ENCODE results near the gene C12orf76.
"Not testable (repeated sequence)": the region's sequence is repeated elsewhere in the genome, so short reads cannot be mapped to it uniquely, and the experiment has no call there.

The C12orf76 gene, protein sequence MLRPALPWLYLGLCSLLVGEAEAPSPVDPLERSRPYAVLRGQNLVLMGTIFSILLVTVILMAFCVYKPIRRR

DNA sequence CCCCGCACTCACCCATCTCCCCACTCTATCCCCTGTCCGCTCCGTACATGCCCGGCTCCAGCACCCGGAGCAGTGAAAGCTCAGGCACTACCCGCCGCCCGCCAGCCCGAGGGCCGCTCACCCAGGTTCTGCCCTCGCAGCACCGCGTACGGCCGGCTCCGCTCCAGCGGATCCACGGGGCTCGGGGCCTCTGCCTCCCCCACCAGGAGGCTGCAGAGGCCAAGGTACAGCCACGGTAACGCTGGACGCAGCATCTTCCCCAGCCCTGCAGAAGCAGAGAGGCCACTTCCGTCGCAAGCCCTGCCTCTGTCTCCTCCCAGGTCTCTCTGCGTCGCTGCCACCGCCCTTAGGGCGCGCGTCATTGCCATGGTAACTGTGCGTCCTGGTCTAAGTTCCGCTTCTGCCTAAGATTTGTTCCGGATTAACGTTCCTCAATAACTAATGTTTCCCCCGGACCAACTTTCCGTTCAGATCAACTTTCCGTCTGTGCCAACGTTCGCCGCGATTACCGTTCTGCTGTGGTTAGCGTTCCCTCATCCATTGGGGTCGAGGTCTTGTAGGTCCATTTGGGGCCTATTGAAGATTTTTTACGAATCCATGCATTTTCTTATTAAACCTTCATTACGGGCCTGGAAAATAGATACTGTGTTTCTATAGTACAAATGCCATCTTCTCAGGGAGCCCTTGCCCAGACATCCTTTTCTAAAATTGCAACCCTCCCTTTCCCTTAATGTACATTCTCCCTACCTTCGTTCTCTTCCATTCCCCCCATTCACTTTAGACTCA, at the start of gene C12orf76:
C12orf76 (minus strand) TSS at position 281 of the 786 bp plus-strand sequence; CDS start at position 254, 27 bp downstream.
- peak; percentile 98 for DNase-seq (ENCODE audit: low read depth)
- peak within 1 kb of the TSS; percentile 86 for H3K4me3 ChIP-seq (ENCODE audit: low read depth, low read length)
- TF ChIP-seq, protein P1, sequence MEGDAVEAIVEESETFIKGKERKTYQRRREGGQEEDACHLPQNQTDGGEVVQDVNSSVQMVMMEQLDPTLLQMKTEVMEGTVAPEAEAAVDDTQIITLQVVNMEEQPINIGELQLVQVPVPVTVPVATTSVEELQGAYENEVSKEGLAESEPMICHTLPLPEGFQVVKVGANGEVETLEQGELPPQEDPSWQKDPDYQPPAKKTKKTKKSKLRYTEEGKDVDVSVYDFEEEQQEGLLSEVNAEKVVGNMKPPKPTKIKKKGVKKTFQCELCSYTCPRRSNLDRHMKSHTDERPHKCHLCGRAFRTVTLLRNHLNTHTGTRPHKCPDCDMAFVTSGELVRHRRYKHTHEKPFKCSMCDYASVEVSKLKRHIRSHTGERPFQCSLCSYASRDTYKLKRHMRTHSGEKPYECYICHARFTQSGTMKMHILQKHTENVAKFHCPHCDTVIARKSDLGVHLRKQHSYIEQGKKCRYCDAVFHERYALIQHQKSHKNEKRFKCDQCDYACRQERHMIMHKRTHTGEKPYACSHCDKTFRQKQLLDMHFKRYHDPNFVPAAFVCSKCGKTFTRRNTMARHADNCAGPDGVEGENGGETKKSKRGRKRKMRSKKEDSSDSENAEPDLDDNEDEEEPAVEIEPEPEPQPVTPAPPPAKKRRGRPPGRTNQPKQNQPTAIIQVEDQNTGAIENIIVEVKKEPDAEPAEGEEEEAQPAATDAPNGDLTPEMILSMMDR (IDR thresholded peaks at IDR 0.05; ENCODE audit: insufficient read depth, low read depth, low read length, missing control alignments), result no peak

DNA sequence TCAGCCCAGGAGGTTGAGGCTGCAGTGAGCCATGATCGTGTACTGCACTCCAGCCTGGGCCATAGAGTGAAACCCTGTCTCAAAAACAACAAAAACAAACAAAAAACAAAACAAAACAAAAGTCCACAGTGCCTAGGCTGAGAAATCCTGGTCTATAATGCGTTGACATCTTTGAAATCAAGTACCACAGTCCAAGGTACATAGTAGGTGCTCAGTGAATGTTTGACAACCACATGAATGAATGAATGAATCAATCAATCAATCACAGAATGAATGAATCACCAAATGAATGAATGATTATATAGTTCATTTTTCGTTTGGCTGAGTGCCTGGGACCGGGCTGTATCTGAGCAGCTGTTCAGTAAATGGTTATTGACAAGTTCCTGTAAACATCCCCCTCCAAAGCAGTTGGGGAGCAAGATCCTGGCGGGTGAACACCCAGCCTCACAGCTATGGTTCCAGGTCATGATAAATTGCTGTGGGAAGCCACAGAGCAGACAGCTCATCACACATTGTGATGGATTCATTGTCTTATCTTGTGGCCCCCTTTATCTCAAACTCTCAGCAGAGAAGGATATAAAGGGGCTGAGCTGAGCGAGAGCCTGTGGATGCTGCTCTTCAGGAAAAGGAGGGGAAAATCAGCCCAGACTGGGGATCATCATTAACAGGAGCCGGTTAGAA, 45.4 kb upstream of the C12orf76 start:
- TF ChIP-seq, protein P1 (IDR thresholded peaks at IDR 0.05; ENCODE audit: insufficient read depth, low read depth, low read length, missing control alignments), result no peak
- H3K4me3 ChIP-seq (ENCODE audit: low read depth, low read length), result no peak overlapping the region
- no peak for DNase-seq (ENCODE audit: low read depth)

DNA sequence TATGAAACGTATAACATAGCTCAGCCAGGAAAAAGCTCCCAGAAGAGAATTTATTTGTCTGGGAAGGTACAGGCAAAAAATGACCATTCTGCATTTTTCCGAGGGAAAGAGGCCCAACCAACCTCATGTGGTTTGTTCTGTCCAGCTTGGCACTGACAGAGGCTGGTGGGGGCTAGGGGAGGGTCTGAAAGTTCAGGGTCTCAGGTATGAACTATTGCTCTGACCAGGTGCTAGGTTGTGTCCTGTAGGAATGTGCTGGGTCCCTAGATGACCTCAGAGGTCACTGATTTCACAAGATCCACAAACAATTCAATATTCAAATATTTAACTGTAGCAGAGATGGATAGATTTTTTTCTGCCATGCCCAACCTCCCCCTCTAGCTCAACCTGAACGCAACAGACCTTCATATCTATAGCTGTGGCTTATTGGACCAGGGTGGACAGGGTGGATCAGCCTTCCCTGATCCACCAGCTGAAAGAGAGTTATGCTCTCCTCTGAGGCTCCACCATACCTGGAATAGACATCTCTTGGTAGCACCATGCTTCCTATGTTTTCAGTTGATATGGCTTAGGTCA, 42.9 kb upstream of the C12orf76 start:
- no peak overlapping the region for H3K4me3 ChIP-seq (ENCODE audit: low read depth, low read length)
- DNase-seq (ENCODE audit: low read depth), result no peak
- TF ChIP-seq, protein P1 (IDR thresholded peaks at IDR 0.05; ENCODE audit: insufficient read depth, low read depth, low read length, missing control alignments), result no peak

DNA sequence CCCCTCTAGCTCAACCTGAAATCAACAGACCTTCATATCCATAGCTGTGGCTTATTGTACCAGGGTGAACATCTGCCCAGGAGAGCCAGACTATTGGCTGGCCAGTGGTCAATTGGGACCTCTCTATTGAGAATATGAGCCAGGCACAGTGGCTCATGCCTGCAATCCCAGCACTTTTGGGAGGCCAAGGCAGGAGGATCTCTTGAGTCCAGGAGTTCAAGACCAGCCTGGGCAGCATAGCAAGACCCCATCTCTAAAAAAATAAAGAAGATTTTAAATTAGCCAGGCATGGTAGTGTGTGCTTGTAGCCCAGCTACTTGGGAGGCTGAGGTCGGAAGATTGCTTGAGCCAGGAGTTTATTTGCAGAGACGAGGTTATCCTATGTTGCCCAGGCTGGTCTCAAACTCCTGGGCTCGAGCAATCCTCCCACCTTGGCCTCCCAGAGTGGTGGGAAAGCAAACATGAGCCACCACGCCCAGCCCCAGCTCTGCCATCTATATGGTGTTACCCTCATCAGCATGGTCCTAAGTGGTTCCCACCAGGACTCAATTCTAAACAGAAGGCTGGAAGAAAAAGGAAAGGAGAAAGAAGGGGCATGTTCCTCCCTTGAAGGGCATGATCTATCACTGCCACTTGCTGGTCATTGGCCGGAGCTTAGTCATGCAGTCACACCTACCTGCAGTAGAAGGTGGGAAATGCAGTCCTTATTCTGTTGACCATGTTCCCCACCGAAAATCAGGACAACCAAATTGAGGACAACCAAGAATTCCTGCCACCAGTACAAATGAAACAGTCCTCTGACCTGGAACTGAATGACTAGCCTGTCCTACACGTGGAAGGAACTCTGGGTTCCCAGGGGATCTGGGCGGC, 42.2 kb upstream of the C12orf76 start:
- no peak for DNase-seq (ENCODE audit: low read depth)
- H3K4me3 ChIP-seq (ENCODE audit: low read depth, low read length), result no peak overlapping the region
- TF ChIP-seq, protein P1 (IDR thresholded peaks at IDR 0.05; ENCODE audit: insufficient read depth, low read depth, low read length, missing control alignments), result no peak

DNA sequence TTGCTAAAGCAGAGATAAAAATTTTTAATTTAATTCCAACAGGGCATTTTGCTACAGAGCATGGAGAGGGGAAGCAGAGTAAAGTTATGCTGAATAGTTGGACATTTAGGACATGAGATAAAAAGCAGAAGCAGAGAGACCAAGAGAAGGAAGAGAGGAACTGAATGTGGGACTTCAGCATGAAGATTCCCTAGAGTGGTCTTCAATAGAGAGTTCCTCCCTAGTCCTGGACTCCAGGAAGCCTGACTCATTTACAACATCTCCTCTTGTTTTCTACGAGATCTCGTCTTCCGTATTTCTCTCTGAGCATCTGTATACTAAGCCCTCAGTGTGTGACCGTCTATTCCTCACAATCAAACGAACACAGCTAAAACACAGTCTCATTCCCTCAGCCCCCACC, 40.6 kb upstream of the C12orf76 start:
- no peak for DNase-seq (ENCODE audit: low read depth)
- TF ChIP-seq, protein P1 (IDR thresholded peaks at IDR 0.05; ENCODE audit: insufficient read depth, low read depth, low read length, missing control alignments), result no peak
- no peak overlapping the region for H3K4me3 ChIP-seq (ENCODE audit: low read depth, low read length)

DNA sequence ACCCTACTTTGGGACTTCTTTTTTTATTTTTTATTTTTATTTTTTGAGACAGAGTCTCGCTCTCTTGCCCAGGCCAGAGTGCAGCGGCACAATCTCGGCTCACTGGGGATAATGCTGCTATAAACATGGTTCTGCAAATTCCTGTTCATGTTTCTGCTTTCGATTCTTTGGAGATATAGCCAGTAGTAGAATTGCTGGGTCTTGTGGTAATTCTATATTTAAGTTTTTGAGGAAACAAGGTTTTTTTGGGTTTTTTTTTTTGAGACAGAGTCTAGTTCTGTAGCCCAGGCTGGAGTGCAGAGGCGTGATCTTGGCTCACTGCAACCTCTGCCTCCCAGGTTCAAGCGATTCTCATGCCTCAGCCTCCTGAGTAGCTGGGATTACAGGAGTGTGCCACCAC, 39.9 kb upstream of the C12orf76 start:
- H3K4me3 ChIP-seq (ENCODE audit: low read depth, low read length); DNase-seq (ENCODE audit: low read depth): not testable (repeated sequence)
